Measurements from ENCODE around the gene ADAMTS8. TPM values are rescaled to one million over a fixed set of nuclear protein-coding genes. Genes with fewer than 3 reads are reported as not detected.

The ADAMTS8 gene
- total and polyA plus RNA-seq, 8 donors, result 0.58 to 24.1 (median 4.8) TPM

GRCh38 chr11:130421199-130421585 lies 7.2 kb downstream of the ADAMTS8 start:
- H3K4me3 ChIP-seq, result no peak overlapping the region
- H3K4me1 ChIP-seq, result peaks cover 14 to 41% (median 23%) of the 10 kb centered on the region in 4 donors
- peaks cover 0 to 42% (median 8%) of the 10 kb centered on the region in 3 donors for H3K27me3 ChIP-seq
- 76 to 87% (median 83%) methylated on average over 7 of the region's 7 CpGs for WGBS, 5 donors
- peaks cover 0 to 6% (median 0%) of the 10 kb centered on the region in 4 donors for H3K36me3 ChIP-seq
- no peak for DNase-seq
- TF ChIP-seq EP300 (IDR thresholded peaks at IDR 0.05) (no peak), CTCF (IDR thresholded peaks at IDR 0.05) (no peak), POLR2A (IDR thresholded peaks at IDR 0.05) (no peak), POLR2AphosphoS5 (IDR thresholded peaks at IDR 0.05) (no peak)
- intact Hi-C loops (cut with DNase I; ENCODE audit: low total_unique reads), result loop anchor here (10.0 kb wide), 1 partner anchor 216 kb away; no protein-coding TSS in a partner anchor
- no peaks in the 10 kb centered on the region for H3K9me3 ChIP-seq
- peak overlapping the region in 4 of 5 donors; percentile 50 to 90 (median 59) for H3K27ac ChIP-seq

- peak in 1 of 2 donors; percentile 51 for DNase-seq
- WGBS, 5 donors, result 32 to 52% (median 37%) methylated on average over 14 of the region's 14 CpGs
- Histone ChIP-seq H3K36me3 (peaks cover 0 to 11% (median 0%) of the 10 kb centered on the region in 4 donors), H3K4me1 (peaks cover 14 to 36% (median 22%) of the 10 kb centered on the region in 4 donors), H3K4me3 (no peak overlapping the region), H3K9me3 (no peaks in the 10 kb centered on the region), H3K27ac (peak overlapping the region in 4 of 5 donors; percentile 50 to 90 (median 59)), H3K27me3 (peaks cover 0 to 42% (median 10%) of the 10 kb centered on the region in 3 donors)
- no peak for TF ChIP-seq POLR2A (IDR thresholded peaks at IDR 0.05)
- no peak for TF ChIP-seq CTCF (IDR thresholded peaks at IDR 0.05)
- peak; percentile 64 for TF ChIP-seq EP300 (IDR thresholded peaks at IDR 0.05)
- peak in 2 of 3 donors; percentile 47 to 66 for TF ChIP-seq POLR2AphosphoS5 (IDR thresholded peaks at IDR 0.05)
- intact Hi-C loops (cut with DNase I; ENCODE audit: low total_unique reads), result loop anchor here (10.0 kb wide), 1 partner anchor 216 kb away; no protein-coding TSS in a partner anchor
Observed at GRCh38 chr11:130420478-130421198, 7.8 kb downstream of the ADAMTS8 start.

- no peaks in the 10 kb centered on the region for H3K9me3 ChIP-seq
- TF ChIP-seq POLR2AphosphoS5 (IDR thresholded peaks at IDR 0.05), result peak in 1 of 3 donors; percentile 77
- no peak for TF ChIP-seq POLR2A (IDR thresholded peaks at IDR 0.05)
- no peak for TF ChIP-seq CTCF (IDR thresholded peaks at IDR 0.05)
- peak; percentile 50 for TF ChIP-seq EP300 (IDR thresholded peaks at IDR 0.05)
- peaks cover 0 to 33% (median 8%) of the 10 kb centered on the region in 3 donors for H3K27me3 ChIP-seq
- intact Hi-C loops (cut with DNase I; ENCODE audit: low total_unique reads), result no loop called here
- H3K4me1 ChIP-seq, result peaks cover 14 to 35% (median 23%) of the 10 kb centered on the region in 4 donors
- peaks cover 0 to 11% (median 0%) of the 10 kb centered on the region in 4 donors for H3K36me3 ChIP-seq
- peak overlapping the region in 4 of 5 donors; percentile 50 to 90 (median 59) for H3K27ac ChIP-seq
- no peak overlapping the region for H3K4me3 ChIP-seq
- 48 to 76% (median 69%) methylated on average over 11 to 12 of the region's 12 CpGs for WGBS, 5 donors
- DNase-seq, result no peak
Observed at GRCh38 chr11:130418756-130419155, 9.7 kb downstream of the ADAMTS8 start.

GRCh38 chr11:130418210-130418609 lies 10.2 kb downstream of the ADAMTS8 start:
- no peak for TF ChIP-seq POLR2AphosphoS5 (IDR thresholded peaks at IDR 0.05)
- TF ChIP-seq CTCF (IDR thresholded peaks at IDR 0.05), result no peak
- no peak overlapping the region for H3K4me3 ChIP-seq
- intact Hi-C loops (cut with DNase I; ENCODE audit: low total_unique reads), result no loop called here
- peak overlapping the region in 4 of 5 donors; percentile 32 to 90 (median 46) for H3K27ac ChIP-seq
- peaks cover 14 to 35% (median 23%) of the 10 kb centered on the region in 4 donors for H3K4me1 ChIP-seq
- no peak for DNase-seq
- WGBS, 5 donors, result 89 to 98% (median 93%) methylated on average over 2 to 5 of the region's 5 CpGs
- H3K27me3 ChIP-seq, result peaks cover 0 to 27% (median 4%) of the 10 kb centered on the region in 3 donors
- peaks cover 0 to 11% (median 0%) of the 10 kb centered on the region in 4 donors for H3K36me3 ChIP-seq
- no peaks in the 10 kb centered on the region for H3K9me3 ChIP-seq

Measured in stomach (tissue), 9 donors.